Stimulated activated naive CD8-positive, alpha-beta T cell treated with anti-CD3 and anti-CD28 coated beads, Interleukin-15, amount 100 ng/mL, for 72 hours (primary cell): ENCODE measurements around the gene TMEM151B.
A peak's percentile ranks its signal among the peaks of the same experiment; 100 is the strongest.
"Not testable (repeated sequence)": the region's sequence is repeated elsewhere in the genome, so short reads cannot be mapped to it uniquely, and the experiment has no call there.

Experiments used
- ATAC-seq: fragments of 150-1000 bp; cut with Tn5 transposase; 2 replicates; pipeline ENCODE4 v1.10.0; 2021; ENCODE audit warnings: mild to moderate bottlenecking, moderate library complexity
- DNase-seq, 2 donors: peaks; one replicate each; pipeline ENCODE4 v3.0.0; 2021 to 2022
- H3K27ac Mint-ChIP-seq, 2 donors: one replicate each; pipeline ENCODE4 v1.8.0; 2022; ENCODE audit warnings: mild to moderate bottlenecking in 2 of 2, mixed read lengths in 2 of 2, moderate library complexity in 2 of 2
- H3K27me3 Mint-ChIP-seq: one replicate; pipeline ENCODE4 v1.8.0; 2022; ENCODE audit warnings: mixed read lengths
- H3K4me1 Mint-ChIP-seq: one replicate; pipeline ENCODE4 v1.8.0; 2022; ENCODE audit warnings: mild to moderate bottlenecking, mixed read lengths
- H3K4me3 Mint-ChIP-seq, 2 donors: one replicate each; pipeline ENCODE4 v1.8.0; 2022; ENCODE audit warnings: mild to moderate bottlenecking in 2 of 2, mixed read lengths in 2 of 2, moderate library complexity in 1 of 2
- H3K9me3 Mint-ChIP-seq, 2 donors: one replicate each; pipeline ENCODE4 v1.8.0; 2022; ENCODE audit warnings: mixed read lengths in 2 of 2

The TMEM151B gene

GRCh38 chr6:44332585-44332984, 62.3 kb downstream of the TMEM151B start:
- Mint-ChIP-seq H3K9me3 (no peaks in the 10 kb centered on the region), H3K4me3 (no peak overlapping the region)
- no peak for DNase-seq

DNA sequence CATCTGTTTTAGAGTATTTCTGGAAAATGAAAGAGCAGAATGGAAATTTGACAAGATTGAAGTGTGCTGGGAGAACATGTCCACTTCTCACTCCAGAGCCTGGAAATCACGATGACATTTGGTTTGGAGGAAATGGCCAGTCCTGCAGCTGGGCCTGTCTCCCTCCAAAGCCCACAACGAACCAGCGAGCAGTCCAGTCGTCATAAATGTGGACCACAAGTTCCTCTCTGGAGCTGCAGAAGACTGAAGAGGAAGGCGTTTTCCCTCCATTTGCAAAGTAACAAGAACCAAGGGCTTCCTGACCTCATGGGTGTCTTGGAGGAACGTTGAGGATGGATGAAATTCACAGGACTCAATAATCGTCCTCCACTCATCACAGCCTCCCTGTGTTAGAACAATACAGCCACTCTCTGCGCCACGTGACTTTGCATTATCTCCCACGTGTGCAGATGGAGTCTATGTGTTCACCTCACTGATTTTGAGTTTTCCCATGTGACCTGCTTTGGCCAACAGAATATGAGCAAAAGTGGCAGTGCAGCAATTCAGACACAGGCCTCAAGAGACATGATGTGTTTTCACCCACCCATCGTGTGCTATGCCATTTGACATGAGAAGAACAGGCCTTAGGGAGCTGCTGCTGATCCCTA, 63.1 kb downstream of the TMEM151B start:
- no peaks in the 10 kb centered on the region for H3K9me3 Mint-ChIP-seq
- no peak overlapping the region for H3K4me3 Mint-ChIP-seq
- no peaks in the 10 kb centered on the region for H3K4me1 Mint-ChIP-seq
- peaks cover 49% of the 10 kb centered on the region for H3K27me3 Mint-ChIP-seq
- H3K27ac Mint-ChIP-seq, result no peak overlapping the region
- ATAC-seq (no peak), DNase-seq (no peak)

More at GRCh38 chr6:44332585-44332984, 62.3 kb downstream of the TMEM151B start:
- no peak for ATAC-seq
- H3K27ac Mint-ChIP-seq, result peak overlapping the region in 1 of 2 donors; percentile 82
- H3K27me3 Mint-ChIP-seq, result peaks cover 55% of the 10 kb centered on the region
- H3K4me1 Mint-ChIP-seq, result no peaks in the 10 kb centered on the region

GRCh38 chr6:44333942-44334341, 63.7 kb downstream of the TMEM151B start:
- Mint-ChIP-seq H3K9me3 (no peaks in the 10 kb centered on the region), H3K4me1 (no peaks in the 10 kb centered on the region), H3K4me3 (no peak overlapping the region), H3K27me3 (peaks cover 44% of the 10 kb centered on the region), H3K27ac (no peak overlapping the region)
- DNase-seq (no peak), ATAC-seq (no peak)

- Mint-ChIP-seq H3K27ac (peak overlapping the region in 1 of 2 donors; percentile 67), H3K27me3 (peaks cover 30% of the 10 kb centered on the region), H3K4me3 (no peak overlapping the region), H3K9me3 (no peaks in the 10 kb centered on the region), H3K4me1 (no peaks in the 10 kb centered on the region)
- ATAC-seq (no peak), DNase-seq (no peak)
Observed at GRCh38 chr6:44335631-44336030, 65.4 kb downstream of the TMEM151B start.

GRCh38 chr6:44338228-44339122, 68.2 kb downstream of the TMEM151B start:
- H3K4me3 Mint-ChIP-seq, result no peak overlapping the region
- ATAC-seq, result peak; percentile 89
- no peaks in the 10 kb centered on the region for H3K9me3 Mint-ChIP-seq
- DNase-seq, result peak; percentile 67 to 71
- H3K4me1 Mint-ChIP-seq, result peaks cover 6% of the 10 kb centered on the region
- H3K27me3 Mint-ChIP-seq, result peaks cover 32% of the 10 kb centered on the region
- H3K27ac Mint-ChIP-seq, result no peak overlapping the region

- peaks cover 32% of the 10 kb centered on the region for H3K27me3 Mint-ChIP-seq
- DNase-seq (no peak), ATAC-seq (no peak)
- no peaks in the 10 kb centered on the region for H3K9me3 Mint-ChIP-seq
- H3K4me1 Mint-ChIP-seq, result peaks cover 6% of the 10 kb centered on the region
- no peak overlapping the region for H3K27ac Mint-ChIP-seq
- no peak overlapping the region for H3K4me3 Mint-ChIP-seq
Observed at GRCh38 chr6:44339301-44339700, 69.1 kb downstream of the TMEM151B start.

- ATAC-seq (peak; percentile 40), DNase-seq (no peak)
- Mint-ChIP-seq H3K4me3 (no peak overlapping the region), H3K27ac (no peak overlapping the region), H3K27me3 (peaks cover 39% of the 10 kb centered on the region), H3K9me3 (no peaks in the 10 kb centered on the region), H3K4me1 (peaks cover 6% of the 10 kb centered on the region)
Observed at GRCh38 chr6:44339763-44340625, 69.7 kb downstream of the TMEM151B start.

DNA sequence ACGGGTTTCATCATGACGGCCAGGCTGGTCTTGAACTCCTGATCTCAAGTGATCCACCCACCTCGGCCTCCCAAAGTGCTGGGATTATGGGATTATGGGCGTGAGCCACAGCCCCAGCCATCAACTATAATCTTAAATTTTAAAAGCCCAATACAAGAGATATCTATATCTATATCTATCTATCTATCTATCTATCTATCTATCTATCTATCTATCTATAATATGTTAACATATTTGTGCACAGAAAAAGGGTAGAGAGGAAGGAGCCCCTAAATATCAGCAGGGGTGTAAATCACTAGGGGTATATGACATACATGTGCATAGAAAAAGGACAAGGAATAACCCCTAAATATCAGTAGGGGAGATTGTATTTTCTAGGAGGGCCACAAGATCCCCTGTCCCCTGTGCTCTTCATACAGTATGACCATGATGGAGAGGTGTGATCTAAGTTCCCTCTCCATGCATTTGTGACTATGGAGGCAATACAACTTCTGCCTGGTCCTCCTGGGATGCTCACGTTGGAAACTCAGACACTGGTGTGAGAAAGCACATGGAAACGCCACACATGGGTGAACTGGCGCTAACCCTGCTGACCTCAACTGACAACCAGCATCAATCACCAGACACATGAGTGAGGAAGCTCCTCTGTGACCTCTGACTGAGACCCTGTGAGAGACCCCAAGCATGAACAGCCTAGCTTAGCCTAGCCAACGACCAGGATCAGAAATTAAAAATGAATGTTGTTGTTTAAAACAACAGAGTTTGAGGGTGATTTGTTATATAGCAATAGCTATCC, 71.0 kb downstream of the TMEM151B start:
- H3K4me1 Mint-ChIP-seq, result peaks cover 6% of the 10 kb centered on the region
- no peak overlapping the region for H3K4me3 Mint-ChIP-seq
- DNase-seq (no peak), ATAC-seq (no peak)
- H3K9me3 Mint-ChIP-seq, result no peaks in the 10 kb centered on the region
- no peak overlapping the region for H3K27ac Mint-ChIP-seq
- H3K27me3 Mint-ChIP-seq, result peaks cover 40% of the 10 kb centered on the region

DNA sequence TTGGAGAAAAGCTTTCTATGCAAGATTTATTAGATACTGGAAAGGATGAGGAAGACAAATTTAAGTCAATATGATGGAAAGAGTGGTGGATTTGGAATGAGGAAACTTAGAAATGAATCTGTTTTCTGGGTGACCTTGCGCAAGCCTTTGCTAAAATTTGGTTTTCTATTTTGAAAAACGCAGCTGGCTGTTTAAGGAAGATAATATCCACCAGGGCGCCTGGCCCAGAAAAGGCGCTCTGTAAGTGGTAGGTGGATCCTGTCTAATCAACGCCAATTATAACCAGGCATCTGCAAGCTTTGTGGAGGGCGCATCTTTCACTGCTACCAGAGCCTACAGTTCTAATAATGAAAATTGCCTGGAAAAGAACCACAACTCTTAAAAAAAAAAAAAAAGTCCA, 71.8 kb downstream of the TMEM151B start:
- Mint-ChIP-seq H3K27me3 (peaks cover 40% of the 10 kb centered on the region), H3K9me3 (no peaks in the 10 kb centered on the region), H3K4me1 (peaks cover 6% of the 10 kb centered on the region), H3K27ac (no peak overlapping the region), H3K4me3 (peak overlapping the region in 1 of 2 donors; percentile 7)
- no peak for ATAC-seq
- DNase-seq, result no peak

GRCh38 chr6:44342489-44342888, 72.2 kb downstream of the TMEM151B start, which contains the start of gene SPATS1:
Gene SPATS1 (plus strand): TSS chr6:44342650. CDS start chr6:44343096, 446 bp downstream.
- DNase-seq (no peak), ATAC-seq (no peak)
- Mint-ChIP-seq H3K27ac (no peak within 1 kb of the TSS), H3K4me1 (peaks cover 6% of the 10 kb centered on the region), H3K27me3 (peaks cover 40% of the 10 kb centered on the region), H3K4me3 (peak within 1 kb of the TSS; percentile 7 to 26), H3K9me3 (no peaks in the 10 kb centered on the region)

DNA sequence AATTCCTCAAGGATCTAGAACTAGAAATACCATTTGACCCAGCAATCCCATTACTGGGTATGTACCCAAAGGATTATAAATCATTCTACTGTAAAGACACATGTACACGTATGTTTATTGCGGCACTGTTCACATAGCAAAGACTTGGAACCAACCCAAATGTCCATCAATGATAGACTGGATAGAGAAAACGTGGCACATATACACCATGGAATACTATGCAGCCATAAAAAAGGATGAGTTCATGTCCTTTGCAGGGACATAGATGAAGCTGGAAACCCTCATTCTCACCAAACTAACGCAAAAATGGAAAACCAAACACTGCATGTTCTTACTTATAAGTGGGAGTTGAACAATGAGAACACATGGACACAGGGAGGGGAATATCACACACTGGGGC, 76.6 kb downstream of the TMEM151B start:
- H3K27me3 Mint-ChIP-seq, result peaks cover 33% of the 10 kb centered on the region
- H3K4me1 Mint-ChIP-seq, DNase-seq, H3K9me3 Mint-ChIP-seq, H3K27ac Mint-ChIP-seq, H3K4me3 Mint-ChIP-seq, ATAC-seq: not testable (repeated sequence)

DNA sequence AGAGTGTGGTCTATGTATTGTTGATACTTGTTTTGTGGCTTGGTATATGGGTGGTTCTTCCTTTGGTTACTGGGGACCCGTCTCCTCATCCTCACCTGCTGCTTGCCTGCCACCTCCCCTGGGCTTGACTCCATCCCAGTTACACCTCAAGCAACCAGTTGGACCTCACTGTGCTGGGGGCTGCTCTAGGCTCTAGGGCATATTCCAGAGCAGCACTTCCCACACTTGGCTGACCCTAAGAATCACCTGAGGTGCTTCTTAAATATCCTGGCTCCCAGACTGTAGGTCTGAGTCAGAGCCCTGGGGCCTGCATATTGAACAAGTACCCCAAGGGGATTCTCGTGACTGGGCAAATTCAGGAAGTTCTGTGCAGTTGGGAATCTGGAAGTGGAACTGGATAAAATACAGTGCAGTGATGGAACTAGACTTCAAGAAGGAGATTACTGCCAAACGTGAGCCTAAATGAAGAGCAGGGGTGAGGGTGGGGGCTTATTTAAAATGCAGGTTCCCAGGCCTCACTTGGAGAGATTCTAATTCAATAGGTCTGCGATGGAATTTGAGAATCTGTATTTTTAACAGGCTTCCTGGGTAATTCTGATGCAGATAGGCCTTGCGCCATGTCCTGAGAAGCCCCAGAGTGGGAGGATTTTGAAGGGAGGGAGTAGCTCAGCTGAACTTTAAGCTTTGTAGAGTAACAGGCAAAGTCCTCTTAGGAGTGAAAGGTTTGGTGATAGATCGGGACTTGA, 79.8 kb downstream of the TMEM151B start:
- Mint-ChIP-seq H3K4me3 (no peak overlapping the region), H3K27ac (no peak overlapping the region), H3K4me1 (no peaks in the 10 kb centered on the region), H3K9me3 (no peaks in the 10 kb centered on the region), H3K27me3 (peaks cover under 1% of the 10 kb centered on the region)
- DNase-seq (no peak), ATAC-seq (no peak)

- not testable (repeated sequence) for ATAC-seq, H3K4me3 Mint-ChIP-seq, H3K27ac Mint-ChIP-seq, H3K4me1 Mint-ChIP-seq, DNase-seq, H3K27me3 Mint-ChIP-seq, H3K9me3 Mint-ChIP-seq
Observed at GRCh38 chr6:44350650-44350994, 80.4 kb downstream of the TMEM151B start.

DNA sequence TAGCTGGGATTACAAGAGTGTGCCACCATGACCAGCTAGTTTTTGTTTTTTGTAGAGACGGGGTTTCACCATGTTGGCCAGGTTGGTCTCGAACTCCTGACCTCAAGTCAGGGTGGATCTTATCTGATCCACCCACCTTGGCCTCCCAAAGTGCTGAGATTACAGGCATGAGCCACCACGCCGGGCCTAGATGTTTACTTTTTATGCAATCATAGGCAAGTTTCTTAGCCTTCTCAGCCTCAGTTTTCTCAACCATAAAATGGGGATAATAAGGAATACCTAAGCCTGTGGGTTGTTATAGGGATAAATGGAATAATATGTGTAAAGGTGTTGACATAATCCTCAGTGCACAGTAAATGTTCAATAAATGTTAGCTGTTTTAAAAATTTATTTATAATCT, 82.0 kb downstream of the TMEM151B start:
- Mint-ChIP-seq H3K27me3 (peaks cover 11% of the 10 kb centered on the region), H3K4me3 (no peak overlapping the region), H3K27ac (no peak overlapping the region), H3K4me1 (no peaks in the 10 kb centered on the region), H3K9me3 (peaks cover 0 to 6% of the 10 kb centered on the region in 2 donors)
- DNase-seq, result no peak
- no peak for ATAC-seq
